MM.1S (cell line): ENCODE measurements around the gene LRG1.

Source experiments
- CTCF ChIP-seq: fragments of 300-600 bp; sonication (generic); IDR thresholded peaks from 2 replicates; pipeline ENCODE4 v1.5.1; 2016; ENCODE audit warnings: antibody characterized with exemption, low read length, mixed read lengths
- EZH2phosphoT487 ChIP-seq: fragments of 300-600 bp; sonication (generic); IDR thresholded peaks from 2 replicates; pipeline ENCODE4 v1.6.1; 2018; ENCODE audit warnings: antibody characterized with exemption, low read length

DNA sequence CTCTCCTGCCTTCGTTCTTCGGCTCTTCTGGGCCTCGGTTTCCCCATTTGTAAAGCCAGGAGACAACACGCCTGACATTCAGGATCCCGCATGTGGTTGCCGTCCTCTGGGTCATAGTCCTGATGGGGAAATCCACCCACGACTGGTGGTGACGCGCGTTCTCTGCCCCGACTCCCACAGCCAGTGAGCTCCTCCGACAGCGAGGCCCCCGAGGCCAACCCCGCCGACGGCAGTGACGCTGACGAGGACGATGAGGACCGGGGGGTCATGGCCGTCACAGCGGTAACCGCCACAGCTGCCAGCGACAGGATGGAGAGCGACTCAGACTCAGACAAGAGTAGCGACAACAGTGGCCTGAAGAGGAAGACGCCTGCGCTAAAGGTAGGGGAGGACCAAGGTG is 51.3 kb downstream of the LRG1 start:
- TF ChIP-seq CTCF (no peak), EZH2phosphoT487 (no peak)
